NCI-H69 (cell line): ENCODE data around the gene SIGLEC10.

ENCODE experiments used
- DNase-seq: peaks from one replicate; lab custom pipeline; 2025; lab: John Stamatoyannopoulos, UW

SIGLEC10 gene

DNA sequence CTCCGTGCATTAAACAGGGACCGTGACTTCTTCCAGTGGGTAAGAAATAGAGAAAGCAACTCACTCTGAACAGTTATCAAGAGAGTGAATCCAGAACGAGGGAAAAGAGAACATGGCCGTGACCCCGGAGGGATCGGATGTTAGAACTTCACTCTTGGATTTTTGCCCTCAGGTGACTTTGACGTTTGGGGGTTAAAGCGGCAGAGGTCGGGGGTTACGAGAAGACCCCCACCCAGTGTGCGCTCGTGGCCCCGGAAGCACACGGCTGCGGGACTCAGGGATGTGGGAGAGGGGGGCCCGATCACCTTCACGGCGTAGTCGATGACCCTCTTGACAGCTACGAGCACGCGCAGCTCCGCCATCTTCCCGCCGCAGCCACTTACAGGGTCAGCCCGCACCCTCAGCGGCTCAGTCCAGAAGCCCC, 51.5 kb downstream of the SIGLEC10 start, which contains the start of gene ETFB:
Gene ETFB (minus strand): TSS at position 424 of the 424 bp plus-strand sequence. CDS start 62 bp downstream, at position 362.
- no peak for DNase-seq

DNA sequence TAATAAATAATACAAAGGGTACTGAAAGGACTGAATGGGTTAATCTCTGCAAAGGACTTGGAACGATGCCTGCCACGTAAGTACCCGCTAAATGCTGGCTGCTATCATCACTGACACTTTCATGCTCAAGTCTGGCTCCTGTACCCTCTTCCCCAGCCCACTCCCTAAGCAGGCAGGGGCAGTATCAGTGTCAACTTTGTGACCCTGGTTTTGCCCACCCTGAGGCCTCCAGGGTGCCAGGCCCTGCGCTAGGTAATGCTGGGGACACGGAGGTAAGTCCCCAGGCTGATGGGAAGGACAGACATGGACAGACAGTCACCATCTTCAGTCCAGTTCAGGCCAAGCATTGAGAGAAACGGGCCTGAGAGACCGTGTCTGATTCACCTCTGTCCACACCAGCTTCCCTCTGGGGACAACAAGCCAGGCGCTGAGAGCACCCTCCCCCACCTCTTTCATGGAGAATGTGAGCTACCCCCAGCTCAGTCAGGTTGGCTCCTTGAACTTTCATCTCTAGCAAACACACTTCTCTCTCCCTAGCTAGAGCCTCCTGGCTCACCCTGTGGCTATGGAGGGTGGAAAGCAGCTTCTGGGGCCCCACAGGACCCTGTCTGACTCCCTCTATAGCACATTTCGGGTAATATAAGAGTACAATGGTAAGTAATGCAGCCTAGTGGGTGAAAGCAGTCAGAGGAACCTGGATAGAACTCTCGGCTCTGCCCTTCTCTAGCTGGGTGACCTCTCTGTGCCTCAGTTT, 52.1 kb downstream of the SIGLEC10 start:
- no peak for DNase-seq

DNA sequence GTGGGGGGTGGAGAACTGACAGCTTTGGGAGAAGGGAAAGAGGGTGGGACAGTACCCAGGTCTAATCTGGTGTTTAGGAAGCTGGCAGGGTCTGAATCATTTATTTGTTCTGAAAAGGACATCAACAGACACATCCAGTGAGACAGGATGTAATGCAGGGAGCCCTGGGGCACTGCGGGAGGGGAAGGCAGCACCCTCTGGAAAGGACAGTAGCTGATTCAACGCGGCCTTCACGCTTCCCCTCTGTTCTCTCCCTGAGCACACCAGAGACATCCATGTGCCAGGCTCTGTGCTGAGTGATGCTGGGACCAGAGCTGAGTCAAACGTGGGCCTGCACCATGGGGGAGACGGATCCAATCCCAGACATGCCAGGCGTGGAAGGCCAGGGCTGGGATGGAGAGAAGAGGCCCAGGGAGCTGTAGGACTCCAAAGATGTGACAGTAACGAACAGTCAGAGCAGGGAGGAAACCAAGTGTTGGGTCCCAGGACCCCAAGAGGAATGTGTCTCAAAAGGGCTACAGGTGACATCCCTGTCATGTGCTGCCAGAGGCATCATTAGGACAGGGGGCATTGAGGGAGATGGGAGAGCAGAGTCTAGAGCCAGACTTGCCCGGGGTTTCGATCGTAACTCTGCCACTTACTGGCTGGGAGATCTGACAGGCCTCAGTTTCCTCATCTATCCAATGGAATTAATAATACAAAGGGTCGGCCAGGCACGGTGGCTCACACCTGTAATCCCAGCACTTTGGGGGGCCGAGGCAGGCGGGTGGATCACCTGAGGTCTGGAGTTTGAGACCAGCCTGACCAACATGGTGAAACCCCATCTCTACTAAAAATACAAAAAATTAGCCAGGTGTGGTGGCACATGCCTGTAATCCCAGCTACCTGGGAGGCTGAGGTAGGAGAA, 53.0 kb downstream of the SIGLEC10 start:
- no peak for DNase-seq

GRCh38 chr19:51361239-51361638, 56.2 kb downstream of the SIGLEC10 start:
- DNase-seq, result no peak
